ENCODE measurements around the gene NDUFV2.

DNA sequence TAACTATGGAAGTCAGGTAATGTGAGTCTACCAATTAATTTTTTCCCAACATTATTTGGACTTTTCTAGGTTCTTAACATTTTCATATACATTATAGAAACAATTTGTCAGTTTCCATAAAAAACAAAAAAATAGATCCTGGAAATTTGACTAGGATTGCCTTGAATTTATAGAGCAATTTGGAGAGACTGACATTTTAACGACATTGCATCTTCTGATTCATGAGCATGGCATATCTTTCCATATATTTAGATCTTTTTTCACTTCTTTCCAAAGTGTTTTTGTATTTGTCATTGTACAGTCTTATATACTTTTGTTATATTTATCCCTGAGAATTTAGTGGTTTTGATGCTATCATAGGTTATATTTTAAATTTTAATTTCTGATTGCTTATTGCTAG, 76.1 kb downstream of the NDUFV2 start:
- TF ChIP-seq GATA3 (IDR thresholded peaks at IDR 0.05; ENCODE audit: low read depth, low read length) (no peak), GATA2 (IDR thresholded peaks at IDR 0.05; ENCODE audit: low read depth, low read length) (no peak)

Measured in SH-SY5Y (cell line).